ENCODE measurements around the gene MCM7. TPM values are rescaled to one million over a fixed set of nuclear protein-coding genes. Genes with fewer than 3 reads are reported as not detected.

The MCM7 gene
- total RNA-seq, 1 donor from 2014 or later, result 244 TPM

- DNase-seq (ENCODE audit: extremely low spot score, unreplicated experiment), result no peak
- Mint-ChIP-seq H3K4me1 (ENCODE audit: unreplicated experiment) (peaks cover 8% of the 10 kb centered on the region), H3K9me3 (no peaks in the 10 kb centered on the region), H3K4me3 (no peak overlapping the region), H3K27ac (no peak overlapping the region), H3K27me3 (no peaks in the 10 kb centered on the region), H3K36me3 (peaks cover 4% of the 10 kb centered on the region)
- TF ChIP-seq CTCF (conservative IDR thresholded peaks at IDR 0.05), result no peak
Observed at GRCh38 chr7:100105534-100105933, 4.3 kb upstream of the MCM7 start.

GRCh38 chr7:100102950-100103840, 2.0 kb upstream of the MCM7 start:
- Mint-ChIP-seq H3K27me3 (no peaks in the 10 kb centered on the region), H3K4me3 (peak overlapping the region; percentile 96), H3K9me3 (no peaks in the 10 kb centered on the region), H3K27ac (peak overlapping the region; percentile 98), H3K4me1 (ENCODE audit: unreplicated experiment) (peaks cover 26% of the 10 kb centered on the region), H3K36me3 (peaks cover 23% of the 10 kb centered on the region)
- no peak for DNase-seq (ENCODE audit: extremely low spot score, unreplicated experiment)
- no peak for TF ChIP-seq CTCF (conservative IDR thresholded peaks at IDR 0.05)

GRCh38 chr7:100100420-100101015, 679 bp downstream of the MCM7 start:
- H3K27ac Mint-ChIP-seq, result peak overlapping the region; percentile 98
- no peaks in the 10 kb centered on the region for H3K9me3 Mint-ChIP-seq
- peaks cover 37% of the 10 kb centered on the region for H3K4me1 Mint-ChIP-seq (ENCODE audit: unreplicated experiment)
- H3K27me3 Mint-ChIP-seq, result no peaks in the 10 kb centered on the region
- TF ChIP-seq CTCF (conservative IDR thresholded peaks at IDR 0.05), result no peak
- DNase-seq (ENCODE audit: extremely low spot score, unreplicated experiment), result peak; percentile 97
- H3K36me3 Mint-ChIP-seq, result peaks cover 37% of the 10 kb centered on the region
- H3K4me3 Mint-ChIP-seq, result peak overlapping the region; percentile 96

GRCh38 chr7:100099452-100099851, 1.7 kb downstream of the MCM7 start:
- H3K27ac Mint-ChIP-seq, result peak overlapping the region; percentile 98
- DNase-seq (ENCODE audit: extremely low spot score, unreplicated experiment), result no peak
- TF ChIP-seq CTCF (conservative IDR thresholded peaks at IDR 0.05), result no peak
- H3K36me3 Mint-ChIP-seq, result peaks cover 41% of the 10 kb centered on the region
- no peaks in the 10 kb centered on the region for H3K9me3 Mint-ChIP-seq
- no peaks in the 10 kb centered on the region for H3K27me3 Mint-ChIP-seq
- H3K4me3 Mint-ChIP-seq, result peak overlapping the region; percentile 96
- H3K4me1 Mint-ChIP-seq (ENCODE audit: unreplicated experiment), result peaks cover 43% of the 10 kb centered on the region

GRCh38 chr7:100098913-100099312, 2.3 kb downstream of the MCM7 start:
- H3K36me3 Mint-ChIP-seq, result peaks cover 41% of the 10 kb centered on the region
- peak overlapping the region; percentile 98 for H3K27ac Mint-ChIP-seq
- H3K4me3 Mint-ChIP-seq, result peak overlapping the region; percentile 96
- H3K27me3 Mint-ChIP-seq, result no peaks in the 10 kb centered on the region
- H3K9me3 Mint-ChIP-seq, result no peaks in the 10 kb centered on the region
- no peak for TF ChIP-seq CTCF (conservative IDR thresholded peaks at IDR 0.05)
- no peak for DNase-seq (ENCODE audit: extremely low spot score, unreplicated experiment)
- H3K4me1 Mint-ChIP-seq (ENCODE audit: unreplicated experiment), result peaks cover 42% of the 10 kb centered on the region

All from type B pancreatic cell (in vitro differentiated cells).